ENCODE measurements around the gene COL6A1.

DNA sequence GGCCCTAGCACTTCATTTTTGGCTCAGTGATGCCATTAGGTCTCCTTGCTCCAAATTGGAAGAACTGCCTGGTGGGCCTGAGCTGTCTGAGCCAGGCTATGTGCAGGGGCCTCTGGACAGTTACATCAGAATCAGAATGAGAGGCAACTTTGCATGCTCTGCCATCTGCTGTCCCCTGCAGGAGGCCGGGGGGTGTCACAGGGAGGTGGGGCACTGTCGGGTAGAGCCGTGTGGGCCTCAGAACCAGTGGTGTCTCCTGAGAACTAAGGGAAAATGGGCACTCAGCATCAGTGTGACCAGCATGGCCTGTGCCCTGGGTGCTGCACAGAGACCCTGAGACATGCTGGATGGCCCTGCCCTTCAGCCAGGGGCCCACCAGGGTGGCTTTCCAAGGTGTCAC lies 47.0 kb upstream of the COL6A1 start:
- TF ChIP-seq, protein P1, sequence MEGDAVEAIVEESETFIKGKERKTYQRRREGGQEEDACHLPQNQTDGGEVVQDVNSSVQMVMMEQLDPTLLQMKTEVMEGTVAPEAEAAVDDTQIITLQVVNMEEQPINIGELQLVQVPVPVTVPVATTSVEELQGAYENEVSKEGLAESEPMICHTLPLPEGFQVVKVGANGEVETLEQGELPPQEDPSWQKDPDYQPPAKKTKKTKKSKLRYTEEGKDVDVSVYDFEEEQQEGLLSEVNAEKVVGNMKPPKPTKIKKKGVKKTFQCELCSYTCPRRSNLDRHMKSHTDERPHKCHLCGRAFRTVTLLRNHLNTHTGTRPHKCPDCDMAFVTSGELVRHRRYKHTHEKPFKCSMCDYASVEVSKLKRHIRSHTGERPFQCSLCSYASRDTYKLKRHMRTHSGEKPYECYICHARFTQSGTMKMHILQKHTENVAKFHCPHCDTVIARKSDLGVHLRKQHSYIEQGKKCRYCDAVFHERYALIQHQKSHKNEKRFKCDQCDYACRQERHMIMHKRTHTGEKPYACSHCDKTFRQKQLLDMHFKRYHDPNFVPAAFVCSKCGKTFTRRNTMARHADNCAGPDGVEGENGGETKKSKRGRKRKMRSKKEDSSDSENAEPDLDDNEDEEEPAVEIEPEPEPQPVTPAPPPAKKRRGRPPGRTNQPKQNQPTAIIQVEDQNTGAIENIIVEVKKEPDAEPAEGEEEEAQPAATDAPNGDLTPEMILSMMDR (IDR thresholded peaks at IDR 0.05; ENCODE audit: borderline replicate concordance, extremely low read depth, low read length, poor library complexity, severe bottlenecking): no peak
- no peak for TF ChIP-seq EZH2 (IDR thresholded peaks at IDR 0.05; ENCODE audit: borderline replicate concordance, low read depth, low read length, severe bottlenecking)
